Measurements from ENCODE around the gene S1PR3.
"Not testable (repeated sequence)": the region's sequence is repeated elsewhere in the genome, so short reads cannot be mapped to it uniquely, and the experiment has no call there.

Gene S1PR3

GRCh38 chr9:88991066-88992034 is at the start of gene S1PR3:
TSS of gene S1PR3 (plus strand) at chr9:88991468. CDS start at chr9:89001201, 9,733 bp downstream.
- DNase-seq (ENCODE audit: low spot score), result peak; percentile 89

GRCh38 chr9:88941586-88941985 is 49.7 kb upstream of the S1PR3 start:
- not testable (repeated sequence) for DNase-seq (ENCODE audit: low spot score)

- no peak for DNase-seq (ENCODE audit: low spot score)
Measured at GRCh38 chr9:88942411-88942810, 48.9 kb upstream of the S1PR3 start.

- no peak for DNase-seq (ENCODE audit: low spot score)
Measured at GRCh38 chr9:88945636-88946333, 45.5 kb upstream of the S1PR3 start.

- no peak for DNase-seq (ENCODE audit: low spot score)
Measured at GRCh38 chr9:88947581-88948573, 43.4 kb upstream of the S1PR3 start.

- no peak for DNase-seq (ENCODE audit: low spot score)
Measured at GRCh38 chr9:88949425-88949824, 41.8 kb upstream of the S1PR3 start.

- DNase-seq (ENCODE audit: low spot score), result no peak
Measured at GRCh38 chr9:88949961-88950340, 41.3 kb upstream of the S1PR3 start.

- no peak for DNase-seq (ENCODE audit: low spot score)
Measured at GRCh38 chr9:88950341-88951154, 40.7 kb upstream of the S1PR3 start.

- DNase-seq (ENCODE audit: low spot score), result no peak
Measured at GRCh38 chr9:88951155-88951542, 40.1 kb upstream of the S1PR3 start.

- no peak for DNase-seq (ENCODE audit: low spot score)
Measured at GRCh38 chr9:88952086-88952615, 39.1 kb upstream of the S1PR3 start.

GRCh38 chr9:88952976-88953375 is 38.3 kb upstream of the S1PR3 start:
- no peak for DNase-seq (ENCODE audit: low spot score)

GRCh38 chr9:88953381-88954029 is 37.8 kb upstream of the S1PR3 start:
- DNase-seq (ENCODE audit: low spot score), result peak; percentile 75

- no peak for DNase-seq (ENCODE audit: low spot score)
Measured at GRCh38 chr9:88954066-88954465, 37.2 kb upstream of the S1PR3 start.

- no peak for DNase-seq (ENCODE audit: low spot score)
Measured at GRCh38 chr9:88957526-88957925, 33.7 kb upstream of the S1PR3 start.

GRCh38 chr9:88959727-88960469 is 31.4 kb upstream of the S1PR3 start:
- DNase-seq (ENCODE audit: low spot score), result no peak

- DNase-seq (ENCODE audit: low spot score), result no peak
Measured at GRCh38 chr9:88960632-88961031, 30.6 kb upstream of the S1PR3 start.

- no peak for DNase-seq (ENCODE audit: low spot score)
Measured at GRCh38 chr9:88965473-88965872, 25.8 kb upstream of the S1PR3 start.

- no peak for DNase-seq (ENCODE audit: low spot score)
Measured at GRCh38 chr9:88966894-88967676, 24.2 kb upstream of the S1PR3 start.

- DNase-seq (ENCODE audit: low spot score), result no peak
Measured at GRCh38 chr9:88968799-88969198, 22.5 kb upstream of the S1PR3 start.
